Cardiac fibroblast (primary cell): ENCODE results near the gene SVIL.
"Not testable (repeated sequence)": the region's sequence is repeated elsewhere in the genome, so short reads cannot be mapped to it uniquely, and the experiment has no call there.

Source experiments
- DNase-seq, 2 donors: peaks; one replicate each; pipeline versions ENCODE4 v3.0.0 to v3.0.0-alpha.2; 2010; ENCODE audit warnings: low read depth in 2 of 2
- H3K4me3 ChIP-seq, 2 donors: replicated peaks in 1 of 2; 1 replicate in 1 of 2; 2 replicates in 1 of 2; pipeline ENCODE4 v1.5.1; 2011; ENCODE audit warnings: low read depth in 2 of 2, low read length in 2 of 2, mild to moderate bottlenecking in 2 of 2, moderate library complexity in 1 of 2
- TF ChIP-seq, protein P1 (sequence below): IDR thresholded peaks from one replicate; pipeline ENCODE4 v1.5.1; 2011; ENCODE audit warnings: low read depth, mild to moderate bottlenecking, low read length, inconsistent platforms

Gene SVIL

GRCh38 chr10:29584436-29584835 lies 50.3 kb downstream of the SVIL start:
- TF ChIP-seq, protein P1, sequence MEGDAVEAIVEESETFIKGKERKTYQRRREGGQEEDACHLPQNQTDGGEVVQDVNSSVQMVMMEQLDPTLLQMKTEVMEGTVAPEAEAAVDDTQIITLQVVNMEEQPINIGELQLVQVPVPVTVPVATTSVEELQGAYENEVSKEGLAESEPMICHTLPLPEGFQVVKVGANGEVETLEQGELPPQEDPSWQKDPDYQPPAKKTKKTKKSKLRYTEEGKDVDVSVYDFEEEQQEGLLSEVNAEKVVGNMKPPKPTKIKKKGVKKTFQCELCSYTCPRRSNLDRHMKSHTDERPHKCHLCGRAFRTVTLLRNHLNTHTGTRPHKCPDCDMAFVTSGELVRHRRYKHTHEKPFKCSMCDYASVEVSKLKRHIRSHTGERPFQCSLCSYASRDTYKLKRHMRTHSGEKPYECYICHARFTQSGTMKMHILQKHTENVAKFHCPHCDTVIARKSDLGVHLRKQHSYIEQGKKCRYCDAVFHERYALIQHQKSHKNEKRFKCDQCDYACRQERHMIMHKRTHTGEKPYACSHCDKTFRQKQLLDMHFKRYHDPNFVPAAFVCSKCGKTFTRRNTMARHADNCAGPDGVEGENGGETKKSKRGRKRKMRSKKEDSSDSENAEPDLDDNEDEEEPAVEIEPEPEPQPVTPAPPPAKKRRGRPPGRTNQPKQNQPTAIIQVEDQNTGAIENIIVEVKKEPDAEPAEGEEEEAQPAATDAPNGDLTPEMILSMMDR = no peak
- no peak for DNase-seq
- H3K4me3 ChIP-seq = no peak overlapping the region

- TF ChIP-seq, protein P1 = no peak
- DNase-seq = no peak
- no peak overlapping the region for H3K4me3 ChIP-seq
Observed at GRCh38 chr10:29583674-29584073, 51.1 kb downstream of the SVIL start.

- peak; percentile 71 to 82 for DNase-seq
- H3K4me3 ChIP-seq = not testable (repeated sequence)
Observed at GRCh38 chr10:29582769-29583168, 52.0 kb downstream of the SVIL start.

DNA sequence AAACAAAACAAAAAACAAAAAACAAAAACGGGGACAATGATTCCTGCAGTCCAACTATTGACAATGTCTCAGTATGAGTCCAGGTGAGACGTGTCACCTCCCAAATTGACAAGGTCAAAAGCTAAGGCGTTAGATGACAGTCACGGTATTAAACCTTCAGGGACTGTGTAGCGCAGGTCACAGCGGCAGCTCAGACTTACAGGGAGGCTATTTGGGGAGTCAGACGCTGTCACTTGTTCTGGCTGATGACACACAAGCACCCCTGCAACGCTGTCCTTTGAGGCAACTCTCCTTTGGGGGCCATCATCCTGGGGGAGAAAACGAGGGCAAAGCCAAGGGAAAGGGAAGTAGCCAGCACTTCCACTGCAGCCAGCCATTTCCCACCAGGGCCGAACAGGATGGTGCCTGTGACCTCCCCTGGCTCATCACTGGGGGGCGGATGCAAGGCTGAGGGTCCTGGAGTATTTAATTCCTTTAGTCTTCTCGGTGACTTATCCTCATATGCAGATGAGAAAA lies 55.3 kb downstream of the SVIL start:
- DNase-seq = no peak
- TF ChIP-seq, protein P1 = no peak
- H3K4me3 ChIP-seq = no peak overlapping the region

- TF ChIP-seq, protein P1 = no peak
- no peak overlapping the region for H3K4me3 ChIP-seq
- no peak for DNase-seq
Observed at GRCh38 chr10:29578457-29578856, 56.3 kb downstream of the SVIL start.

GRCh38 chr10:29576681-29577080 lies 58.1 kb downstream of the SVIL start:
- TF ChIP-seq, protein P1 = no peak
- DNase-seq = peak in 1 of 2 donors; percentile 62
- no peak overlapping the region for H3K4me3 ChIP-seq

DNA sequence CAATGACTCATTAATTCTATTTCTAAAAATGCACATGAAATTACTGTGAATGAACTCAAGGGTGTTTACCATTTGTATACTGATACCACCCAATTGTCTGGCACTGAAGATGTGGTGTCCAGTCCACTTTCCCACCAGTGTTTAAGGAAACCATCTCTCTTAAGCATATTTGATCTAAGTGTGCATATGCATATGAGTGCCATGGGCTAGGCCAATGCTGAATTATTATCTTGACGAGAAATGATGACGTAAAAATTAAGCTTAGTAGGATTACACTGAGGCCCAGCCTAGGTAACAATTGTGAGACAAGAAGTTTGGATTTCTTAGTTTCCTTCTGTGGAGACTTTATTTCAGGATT lies 59.7 kb downstream of the SVIL start:
- no peak overlapping the region for H3K4me3 ChIP-seq
- TF ChIP-seq, protein P1 = no peak
- DNase-seq = no peak

GRCh38 chr10:29574212-29575097 lies 60.3 kb downstream of the SVIL start:
- not testable (repeated sequence) for DNase-seq, H3K4me3 ChIP-seq

DNA sequence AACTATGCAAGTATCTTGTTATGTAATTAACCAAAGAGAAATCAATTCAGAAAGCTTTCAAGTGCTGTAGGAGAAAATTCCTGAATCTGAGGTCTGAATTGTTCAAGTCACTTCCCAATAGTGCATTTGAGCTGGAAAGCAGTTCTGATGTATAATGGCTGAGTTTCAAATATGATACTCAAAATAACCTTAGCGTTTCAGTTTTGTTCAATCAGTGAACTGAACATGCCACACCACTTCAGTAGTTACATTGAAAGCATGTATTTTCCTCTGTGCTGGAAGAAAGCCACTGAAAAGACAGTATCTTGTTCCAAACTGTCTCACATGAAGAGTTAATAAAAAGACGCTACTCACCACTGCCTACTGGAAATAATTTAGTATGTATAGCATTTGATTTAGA lies 64.5 kb downstream of the SVIL start:
- not testable (repeated sequence) for DNase-seq, H3K4me3 ChIP-seq
